ENCODE measurements around the gene FCN3. TPM values are rescaled to one million over a fixed set of nuclear protein-coding genes. Genes with fewer than 3 reads are reported as not detected.

FCN3 gene
- total and polyA plus RNA-seq, 9 of the 15 experiments (the other 6 are each of a cell fraction or from before 2014, with no cell fraction given) = 0.49 TPM; not detected in 8

GRCh38 chr1:27395441-27396195, 21.0 kb upstream of the FCN3 start (continued):
- TF ChIP-seq CTCF (IDR thresholded peaks at IDR 0.05 in 2 of 3, conservative IDR thresholded peaks at IDR 0.05 in 1 of 3; ENCODE audit: insufficient read depth in 2 of 3, low read depth in 1 of 3, low read length in 3 of 3) (peak; percentile 97 to 99 (median 99)), RCOR1 (IDR thresholded peaks at IDR 0.05; ENCODE audit: borderline replicate concordance in 1 of 2, low read depth in 2 of 2, low read length in 2 of 2) (peak in 1 of 2 experiments; percentile 74; a peak in 1 of 4 replicates), SRSF1 (IDR thresholded peaks at IDR 0.05; ENCODE audit: low read depth, low read length) (no peak), ZNF282 (CRISPR knock-in tag; IDR thresholded peaks at IDR 0.05) (no peak), NEUROD1 (IDR thresholded peaks at IDR 0.05; ENCODE audit: borderline replicate concordance, low read depth, low read length, partially characterized antibody) (peak; percentile 36), RBFOX2 (IDR thresholded peaks at IDR 0.05; ENCODE audit: low read depth, low read length) (peak; percentile 54), BCLAF1 (IDR thresholded peaks at IDR 0.05; ENCODE audit: borderline replicate concordance in 1 of 2, control insufficient read depth in 1 of 2, low read depth in 2 of 2, low read length in 1 of 2) (0 out of 4 replicates have a peak, but pooled peaks of 1 of the 2 experiments have one; percentile 34), KAT7 (CRISPR knock-in tag; IDR thresholded peaks at IDR 0.05; ENCODE audit: borderline replicate concordance) (no peak; the same call in 1 of the 2 replicates), ZNF512 (tag; IDR thresholded peaks at IDR 0.05) (no peak), MYC (IDR thresholded peaks at IDR 0.05; ENCODE audit: low read depth, low read length) (0 out of 2 replicates have a peak, but pooled peaks have one; percentile 24), MYC (CRISPR knock-in tag; IDR thresholded peaks at IDR 0.05; ENCODE audit: borderline replicate concordance, low read depth) (no peak), ZBTB12 (CRISPR knock-in tag; IDR thresholded peaks at IDR 0.05) (no peak), CREB1 (IDR thresholded peaks at IDR 0.05) (peak; percentile 33; the same call in 1 of the 2 replicates), CREB1 (CRISPR knock-in tag; IDR thresholded peaks at IDR 0.05) (0 out of 2 replicates have a peak, but pooled peaks have one; percentile 19), TFAM (CRISPR knock-in tag; conservative IDR thresholded peaks at IDR 0.05) (no peak), RBBP5 (IDR thresholded peaks at IDR 0.05; ENCODE audit: borderline replicate concordance, insufficient read depth, low read length, poor library complexity, severe bottlenecking) (no peak), FOXJ3 (CRISPR knock-in tag; IDR thresholded peaks at IDR 0.05) (no peak)
